Upper lobe of left lung (tissue), 6 donors: ENCODE measurements around the gene CHRND. TPM values are rescaled to one million over a fixed set of nuclear protein-coding genes. Genes with fewer than 3 reads are reported as not detected.
A peak's percentile ranks its signal among the peaks of the same experiment; 100 is the strongest.

Experiments used
- ATAC-seq, 2 donors: fragments of 200-7000 bp; cut with Tn5 transposase; one replicate each; pipeline ENCODE4 v1.9.1; 2022; ENCODE audit warnings: mild to moderate bottlenecking in 2 of 2, moderate library complexity in 2 of 2; ENCODE audit not compliant: low FRiP score in 2 of 2
- DNase-seq, 2 donors: peaks; one replicate each; pipeline ENCODE4 v3.0.0-alpha.2; 2019 to 2020
- H3K27ac ChIP-seq, 4 donors: fragments of 200-600 bp; sonication (generic); one replicate each; pipeline ENCODE4 v1.5.1; 2016 to 2019
- H3K27me3 ChIP-seq, 4 donors: fragments of 200-600 bp; sonication (generic); one replicate each; pipeline ENCODE4 v1.5.1; 2017 to 2019
- H3K36me3 ChIP-seq, 4 donors: fragments of 200-600 bp; sonication (generic); one replicate each; pipeline ENCODE4 v1.5.1; 2016 to 2019
- H3K4me1 ChIP-seq, 4 donors: fragments of 200-600 bp; sonication (generic); one replicate each; pipeline ENCODE4 v1.5.1; 2018 to 2019
- H3K4me3 ChIP-seq, 4 donors: fragments of 200-600 bp; sonication (generic); one replicate each; pipeline ENCODE4 v1.5.1; 2017 to 2019; ENCODE audit warnings: mild to moderate bottlenecking in 2 of 4, moderate library complexity in 1 of 4
- H3K9me3 ChIP-seq, 4 donors: fragments of 200-600 bp; sonication (generic); one replicate each; pipeline ENCODE4 v1.5.1; 2018 to 2019
- EP300 ChIP-seq, 4 donors: sonication (generic); formaldehyde crosslinking; IDR thresholded peaks; one replicate each; pipeline ENCODE4 v1.5.1; 2017; ENCODE audit warnings: antibody characterized with exemption in 4 of 4, control low read depth in 2 of 4
- POLR2A ChIP-seq, 4 donors: fragments of 450-650 bp; IDR thresholded peaks; one replicate each; pipeline ENCODE4 v1.5.1; 2016 to 2017; ENCODE audit warnings: antibody characterized with exemption in 4 of 4, mild to moderate bottlenecking in 2 of 4
- POLR2AphosphoS5 ChIP-seq, 2 donors: sonication (generic); formaldehyde crosslinking; IDR thresholded peaks; one replicate each; pipeline ENCODE4 v1.5.1; 2017; ENCODE audit warnings: antibody characterized with exemption in 2 of 2
- WGBS, 2 donors: methylation state at CpG; one replicate each; pipeline ENCODE4 v1.1.5; 2017 to 2018; 5-methylcytosine and 5-hydroxymethylcytosine counted together
- total RNA-seq, 6 donors: library from RNA; depleted of rRNA in 4 of 6; stranded (reverse); fragments of >200 nt in 4 of 6; gene quantifications; one replicate each; pipeline versions ENCODE4 v1.1.0 to v1.2.1, GENCODE V29; 2016 to 2021
- TF ChIP-seq, protein P1 (sequence below), 6 experiments: fragments of 450-650 bp in 4 of 6; fragments of 200-600 bp in 2 of 6; sonication (generic) in 2 of 6; IDR thresholded peaks; one replicate each; pipeline ENCODE4 v1.5.1; 2016 to 2019; ENCODE audit warnings: antibody characterized with exemption in 6 of 6
- donor health status: DM: no; HTN: no; CAD: no; lungs with moderate emphysema.
- donor health status: DM: no; HTN: yes; CAD: no; lungs with severe emphysema.

Gene CHRND
- total RNA-seq, 6 donors from 2014 or later: not detected

DNA sequence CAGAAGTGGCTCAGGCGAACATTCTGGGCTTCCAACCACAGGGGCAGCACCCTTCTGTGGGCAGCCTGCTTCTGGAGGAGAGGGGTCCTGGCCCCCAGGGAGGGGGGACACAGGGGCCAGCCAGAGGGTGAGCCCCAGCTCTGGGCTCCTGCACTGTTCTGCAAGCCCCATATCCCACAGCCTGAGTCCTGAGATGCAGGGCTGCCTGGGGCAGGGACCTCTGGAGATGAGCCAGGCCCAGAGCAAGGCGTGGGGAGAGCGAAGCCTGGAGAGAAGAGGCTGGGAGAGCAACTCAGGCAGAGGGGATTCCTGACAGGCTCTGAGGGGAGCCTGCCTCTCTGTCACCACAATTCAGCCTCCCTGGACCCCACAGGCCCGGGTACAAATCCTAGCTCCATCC, 19.3 kb upstream of the CHRND start:
- DNase-seq: no peak
- Histone ChIP-seq H3K9me3 (no peaks in the 10 kb centered on the region), H3K27me3 (peaks cover 0 to 23% (median 17%) of the 10 kb centered on the region in 4 donors), H3K36me3 (no peaks in the 10 kb centered on the region), H3K4me1 (peaks cover 8 to 18% (median 15%) of the 10 kb centered on the region in 4 donors), H3K27ac (no peak overlapping the region), H3K4me3 (no peak overlapping the region)
- WGBS, 2 donors: 44 to 62% methylated on average over 3 to 4 of the region's 4 CpGs
- ATAC-seq: no peak
- TF ChIP-seq POLR2AphosphoS5 (IDR thresholded peaks at IDR 0.05): no peak
- TF ChIP-seq POLR2A (IDR thresholded peaks at IDR 0.05): no peak
- TF ChIP-seq, protein P1, sequence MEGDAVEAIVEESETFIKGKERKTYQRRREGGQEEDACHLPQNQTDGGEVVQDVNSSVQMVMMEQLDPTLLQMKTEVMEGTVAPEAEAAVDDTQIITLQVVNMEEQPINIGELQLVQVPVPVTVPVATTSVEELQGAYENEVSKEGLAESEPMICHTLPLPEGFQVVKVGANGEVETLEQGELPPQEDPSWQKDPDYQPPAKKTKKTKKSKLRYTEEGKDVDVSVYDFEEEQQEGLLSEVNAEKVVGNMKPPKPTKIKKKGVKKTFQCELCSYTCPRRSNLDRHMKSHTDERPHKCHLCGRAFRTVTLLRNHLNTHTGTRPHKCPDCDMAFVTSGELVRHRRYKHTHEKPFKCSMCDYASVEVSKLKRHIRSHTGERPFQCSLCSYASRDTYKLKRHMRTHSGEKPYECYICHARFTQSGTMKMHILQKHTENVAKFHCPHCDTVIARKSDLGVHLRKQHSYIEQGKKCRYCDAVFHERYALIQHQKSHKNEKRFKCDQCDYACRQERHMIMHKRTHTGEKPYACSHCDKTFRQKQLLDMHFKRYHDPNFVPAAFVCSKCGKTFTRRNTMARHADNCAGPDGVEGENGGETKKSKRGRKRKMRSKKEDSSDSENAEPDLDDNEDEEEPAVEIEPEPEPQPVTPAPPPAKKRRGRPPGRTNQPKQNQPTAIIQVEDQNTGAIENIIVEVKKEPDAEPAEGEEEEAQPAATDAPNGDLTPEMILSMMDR (IDR thresholded peaks at IDR 0.05): no peak
- TF ChIP-seq EP300 (IDR thresholded peaks at IDR 0.05): no peak

DNA sequence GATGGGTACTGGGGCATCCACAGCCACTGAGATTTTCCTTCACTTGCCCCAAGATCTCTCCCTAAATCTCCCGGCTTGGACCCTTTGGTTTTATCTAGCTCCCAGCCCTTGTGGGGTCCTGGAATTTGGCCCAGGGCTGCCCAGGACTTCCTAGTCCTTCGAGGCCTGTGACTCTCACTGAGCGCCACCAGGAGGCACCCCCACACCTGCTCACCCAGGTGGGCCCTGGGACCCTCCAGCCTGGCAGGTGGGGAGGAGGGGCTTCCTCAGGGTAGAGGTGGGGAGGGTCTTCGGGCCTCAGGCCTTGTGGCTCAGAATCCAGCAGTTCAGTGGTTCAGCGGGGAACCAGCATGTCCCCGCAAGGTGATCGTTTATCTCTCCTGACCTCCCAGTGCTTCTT, 17.7 kb upstream of the CHRND start:
- no peak overlapping the region for H3K27ac ChIP-seq

DNA sequence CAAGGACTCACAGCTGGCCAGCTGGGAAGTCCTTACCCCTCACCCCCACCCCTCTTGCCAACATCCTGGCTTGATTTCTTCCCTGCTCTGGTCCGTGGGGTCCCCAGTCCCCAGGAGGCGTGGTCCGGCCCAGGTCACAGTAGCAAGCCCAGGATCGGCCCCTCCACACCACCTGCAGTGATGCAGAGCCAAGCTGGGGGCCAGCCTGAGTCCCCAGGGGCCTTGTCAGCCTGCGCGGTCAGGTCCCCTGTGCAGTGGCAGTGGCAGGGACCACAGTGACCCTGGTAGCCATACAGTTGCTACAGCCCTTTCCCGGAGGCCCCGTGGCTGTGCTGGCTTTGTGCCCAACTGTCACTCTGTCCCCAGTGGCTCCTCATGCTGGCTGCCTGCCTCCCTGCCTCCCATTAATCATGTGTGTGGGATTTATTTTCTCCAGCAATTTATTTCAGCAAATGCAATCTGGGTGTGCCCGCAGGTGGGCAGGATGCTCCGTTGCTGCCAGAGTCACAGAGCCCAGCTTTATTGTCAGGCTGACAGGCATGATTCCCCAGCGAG, 14.5 kb upstream of the CHRND start:
- ATAC-seq (no peak), DNase-seq (peak in 1 of 2 donors; percentile 71)
- Histone ChIP-seq H3K4me1 (no peaks in the 10 kb centered on the region), H3K27me3 (no peaks in the 10 kb centered on the region), H3K9me3 (no peaks in the 10 kb centered on the region), H3K27ac (no peak overlapping the region), H3K36me3 (no peaks in the 10 kb centered on the region), H3K4me3 (no peak overlapping the region)
- TF ChIP-seq, protein P1 (IDR thresholded peaks at IDR 0.05): no peak
- TF ChIP-seq POLR2AphosphoS5 (IDR thresholded peaks at IDR 0.05) (no peak), POLR2A (IDR thresholded peaks at IDR 0.05) (no peak), EP300 (IDR thresholded peaks at IDR 0.05) (no peak)
- 25 to 72% methylated on average over 2 to 7 of the region's 11 CpGs for WGBS, 2 donors

More for the DNA sequence above, 17.7 kb upstream of the CHRND start:
- DNase-seq (no peak), ATAC-seq (no peak)
- Histone ChIP-seq H3K4me1 (peaks cover 3 to 7% (median 5%) of the 10 kb centered on the region in 4 donors), H3K36me3 (no peaks in the 10 kb centered on the region), H3K4me3 (no peak overlapping the region), H3K9me3 (no peaks in the 10 kb centered on the region), H3K27me3 (peaks cover 0 to 14% (median 10%) of the 10 kb centered on the region in 4 donors)
- TF ChIP-seq, protein P1 (IDR thresholded peaks at IDR 0.05): no peak
- TF ChIP-seq POLR2A (IDR thresholded peaks at IDR 0.05) (no peak), EP300 (IDR thresholded peaks at IDR 0.05) (no peak), POLR2AphosphoS5 (IDR thresholded peaks at IDR 0.05) (no peak)
- 71 to 86% methylated on average over 5 to 6 of the region's 7 CpGs for WGBS, 2 donors

DNA sequence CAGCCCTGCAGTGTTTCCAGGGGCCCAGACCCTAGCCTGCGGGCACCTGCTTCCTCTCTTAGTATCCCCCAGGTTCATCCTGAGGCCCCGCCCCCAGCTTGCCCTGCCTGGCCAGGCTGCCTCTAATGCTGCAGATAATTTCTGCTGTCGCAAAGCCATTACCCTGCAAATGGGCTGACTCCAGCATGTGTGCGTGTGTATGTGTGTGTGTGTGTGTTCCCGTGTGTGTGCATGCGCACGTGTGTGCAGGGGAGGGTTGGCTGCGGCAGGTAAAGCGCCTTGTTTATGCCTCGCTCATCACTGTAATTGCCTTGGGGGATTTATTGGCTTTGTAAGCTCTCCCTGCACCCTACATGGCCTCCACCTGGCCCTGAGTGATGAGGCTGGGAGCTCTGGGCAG, 13.4 kb upstream of the CHRND start:
- H3K4me3 ChIP-seq: no peak overlapping the region
- H3K36me3 ChIP-seq: no peaks in the 10 kb centered on the region
- no peaks in the 10 kb centered on the region for H3K9me3 ChIP-seq
- ATAC-seq (no peak), DNase-seq (no peak)
- WGBS, 2 donors: 83 to 93% methylated on average over 3 to 10 of the region's 10 CpGs
- H3K27ac ChIP-seq: no peak overlapping the region
- no peaks in the 10 kb centered on the region for H3K27me3 ChIP-seq
- H3K4me1 ChIP-seq: no peaks in the 10 kb centered on the region
- TF ChIP-seq, protein P1 (IDR thresholded peaks at IDR 0.05): no peak

DNA sequence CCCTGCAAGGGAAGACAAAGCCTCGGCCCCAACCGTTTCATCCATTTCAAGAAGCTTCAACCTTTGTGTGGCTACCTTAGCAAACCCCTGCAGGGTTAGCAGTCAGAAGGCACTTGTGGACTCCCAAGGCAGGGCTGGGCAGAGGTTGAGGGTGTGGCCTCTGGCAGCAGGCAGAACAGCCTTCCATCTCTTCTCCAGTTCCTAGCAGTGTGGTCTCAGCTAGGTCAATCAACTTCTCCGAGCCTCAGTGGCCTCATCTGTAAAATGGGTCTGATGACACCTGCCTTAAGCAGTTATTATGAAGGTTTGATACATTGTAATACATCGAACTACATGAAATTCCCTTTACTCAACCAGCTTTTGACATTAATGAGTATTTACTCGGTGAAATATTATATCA, 12.6 kb upstream of the CHRND start:
- H3K27ac ChIP-seq: no peak overlapping the region
- no peaks in the 10 kb centered on the region for H3K4me1 ChIP-seq
- WGBS, 2 donors: 79 to 82% methylated on average over 5 of the region's 5 CpGs
- TF ChIP-seq POLR2AphosphoS5 (IDR thresholded peaks at IDR 0.05) (no peak), POLR2A (IDR thresholded peaks at IDR 0.05) (no peak)
- ATAC-seq: no peak
- no peaks in the 10 kb centered on the region for H3K36me3 ChIP-seq
- H3K4me3 ChIP-seq: no peak overlapping the region
- no peaks in the 10 kb centered on the region for H3K9me3 ChIP-seq
- no peaks in the 10 kb centered on the region for H3K27me3 ChIP-seq
- no peak for DNase-seq
